Measurements from ENCODE around the gene SIKE1.

Gene SIKE1

GRCh38 chr1:114746450-114747121, 33.9 kb downstream of the SIKE1 start:
- TF ChIP-seq JUND (IDR thresholded peaks at IDR 0.05; ENCODE audit: low read depth) = no peak
- in situ Hi-C loops (cut with HindIII; ENCODE audit: low pct_unique_long_range_greater_than_20kb, low sequenced_read_pairs) = no loop called here
- no peak for DNase-seq (ENCODE audit: low read depth in 1 of 2, low spot score in 1 of 2)

GRCh38 chr1:114745291-114745690, 35.2 kb downstream of the SIKE1 start:
- DNase-seq (ENCODE audit: low read depth in 1 of 2, low spot score in 1 of 2) = no peak
- in situ Hi-C loops (cut with HindIII; ENCODE audit: low pct_unique_long_range_greater_than_20kb, low sequenced_read_pairs) = no loop called here
- no peak for TF ChIP-seq JUND (IDR thresholded peaks at IDR 0.05; ENCODE audit: low read depth)

GRCh38 chr1:114741963-114742746, 38.3 kb downstream of the SIKE1 start:
- in situ Hi-C loops (cut with HindIII; ENCODE audit: low pct_unique_long_range_greater_than_20kb, low sequenced_read_pairs) = no loop called here
- TF ChIP-seq JUND (IDR thresholded peaks at IDR 0.05; ENCODE audit: low read depth) = no peak
- DNase-seq (ENCODE audit: low read depth in 1 of 2, low spot score in 1 of 2) = no peak

GRCh38 chr1:114740331-114740730, 40.2 kb downstream of the SIKE1 start:
- in situ Hi-C loops (cut with HindIII; ENCODE audit: low pct_unique_long_range_greater_than_20kb, low sequenced_read_pairs) = no loop called here
- no peak for DNase-seq (ENCODE audit: low read depth in 1 of 2, low spot score in 1 of 2)

GRCh38 chr1:114737314-114737849, 43.1 kb downstream of the SIKE1 start:
- in situ Hi-C loops (cut with HindIII; ENCODE audit: low pct_unique_long_range_greater_than_20kb, low sequenced_read_pairs) = no loop called here
- no peak for DNase-seq (ENCODE audit: low read depth in 1 of 2, low spot score in 1 of 2)
- no peak for TF ChIP-seq JUND (IDR thresholded peaks at IDR 0.05; ENCODE audit: low read depth)

More at GRCh38 chr1:114740331-114740730, 40.2 kb downstream of the SIKE1 start:
- TF ChIP-seq JUND (IDR thresholded peaks at IDR 0.05; ENCODE audit: low read depth) = no peak

- no peak for DNase-seq (ENCODE audit: low read depth in 1 of 2, low spot score in 1 of 2)
- TF ChIP-seq JUND (IDR thresholded peaks at IDR 0.05; ENCODE audit: low read depth) = no peak
- in situ Hi-C loops (cut with HindIII; ENCODE audit: low pct_unique_long_range_greater_than_20kb, low sequenced_read_pairs) = no loop called here
Measured at GRCh38 chr1:114735479-114735878, 45.0 kb downstream of the SIKE1 start.

- in situ Hi-C loops (cut with HindIII; ENCODE audit: low pct_unique_long_range_greater_than_20kb, low sequenced_read_pairs) = no loop called here
- DNase-seq (ENCODE audit: low read depth in 1 of 2, low spot score in 1 of 2) = no peak
- no peak for TF ChIP-seq JUND (IDR thresholded peaks at IDR 0.05; ENCODE audit: low read depth)
Measured at GRCh38 chr1:114729782-114730181, 50.7 kb downstream of the SIKE1 start.

GRCh38 chr1:114728553-114728952, 51.9 kb downstream of the SIKE1 start:
- no peak for TF ChIP-seq JUND (IDR thresholded peaks at IDR 0.05; ENCODE audit: low read depth)
- in situ Hi-C loops (cut with HindIII; ENCODE audit: low pct_unique_long_range_greater_than_20kb, low sequenced_read_pairs) = no loop called here
- no peak for DNase-seq (ENCODE audit: low read depth in 1 of 2, low spot score in 1 of 2)

- TF ChIP-seq JUND (IDR thresholded peaks at IDR 0.05; ENCODE audit: low read depth) = no peak
- in situ Hi-C loops (cut with HindIII; ENCODE audit: low pct_unique_long_range_greater_than_20kb, low sequenced_read_pairs) = no loop called here
Measured at GRCh38 chr1:114725230-114725629, 55.3 kb downstream of the SIKE1 start.

GRCh38 chr1:114723915-114724314, 56.6 kb downstream of the SIKE1 start:
- DNase-seq (ENCODE audit: low read depth in 1 of 2, low spot score in 1 of 2) = no peak
- TF ChIP-seq JUND (IDR thresholded peaks at IDR 0.05; ENCODE audit: low read depth) = no peak
- in situ Hi-C loops (cut with HindIII; ENCODE audit: low pct_unique_long_range_greater_than_20kb, low sequenced_read_pairs) = no loop called here

More at GRCh38 chr1:114725230-114725629, 55.3 kb downstream of the SIKE1 start:
- no peak for DNase-seq (ENCODE audit: low read depth in 1 of 2, low spot score in 1 of 2)

- TF ChIP-seq JUND (IDR thresholded peaks at IDR 0.05; ENCODE audit: low read depth) = no peak
- no peak for DNase-seq (ENCODE audit: low read depth in 1 of 2, low spot score in 1 of 2)
- in situ Hi-C loops (cut with HindIII; ENCODE audit: low pct_unique_long_range_greater_than_20kb, low sequenced_read_pairs) = no loop called here
Measured at GRCh38 chr1:114723457-114723856, 57.0 kb downstream of the SIKE1 start.

- in situ Hi-C loops (cut with HindIII; ENCODE audit: low pct_unique_long_range_greater_than_20kb, low sequenced_read_pairs) = no loop called here
- no peak for TF ChIP-seq JUND (IDR thresholded peaks at IDR 0.05; ENCODE audit: low read depth)
- DNase-seq (ENCODE audit: low read depth in 1 of 2, low spot score in 1 of 2) = no peak
Measured at GRCh38 chr1:114720492-114720891, 60.0 kb downstream of the SIKE1 start.
